ENCODE measurements around the gene CD84. TPM values are rescaled to one million over a fixed set of nuclear protein-coding genes. Genes with fewer than 3 reads are reported as not detected.

CD84 gene
- total RNA-seq, 4 donors from 2014 or later = 1.8 to 5.8 (median 2.4) TPM

GRCh38 chr1:160542303-160542945 lies 36.9 kb downstream of the CD84 start:
- Histone ChIP-seq H3K27ac (no peak overlapping the region), H3K9me3 (no peaks in the 10 kb centered on the region), H3K4me1 (no peaks in the 10 kb centered on the region), H3K27me3 (no peaks in the 10 kb centered on the region), H3K4me3 (replicated peaks in 1 of 3) (no peak overlapping the region), H3K36me3 (no peaks in the 10 kb centered on the region)
- TF ChIP-seq POLR2A (IDR thresholded peaks at IDR 0.05) (no peak), CTCF (IDR thresholded peaks at IDR 0.05) (no peak)
- 1% methylated on average over 2 of the region's 2 CpGs for WGBS, 2 donors
- no peak for DNase-seq
- intact Hi-C loops (cut with DNase I) = no loop called here

DNA sequence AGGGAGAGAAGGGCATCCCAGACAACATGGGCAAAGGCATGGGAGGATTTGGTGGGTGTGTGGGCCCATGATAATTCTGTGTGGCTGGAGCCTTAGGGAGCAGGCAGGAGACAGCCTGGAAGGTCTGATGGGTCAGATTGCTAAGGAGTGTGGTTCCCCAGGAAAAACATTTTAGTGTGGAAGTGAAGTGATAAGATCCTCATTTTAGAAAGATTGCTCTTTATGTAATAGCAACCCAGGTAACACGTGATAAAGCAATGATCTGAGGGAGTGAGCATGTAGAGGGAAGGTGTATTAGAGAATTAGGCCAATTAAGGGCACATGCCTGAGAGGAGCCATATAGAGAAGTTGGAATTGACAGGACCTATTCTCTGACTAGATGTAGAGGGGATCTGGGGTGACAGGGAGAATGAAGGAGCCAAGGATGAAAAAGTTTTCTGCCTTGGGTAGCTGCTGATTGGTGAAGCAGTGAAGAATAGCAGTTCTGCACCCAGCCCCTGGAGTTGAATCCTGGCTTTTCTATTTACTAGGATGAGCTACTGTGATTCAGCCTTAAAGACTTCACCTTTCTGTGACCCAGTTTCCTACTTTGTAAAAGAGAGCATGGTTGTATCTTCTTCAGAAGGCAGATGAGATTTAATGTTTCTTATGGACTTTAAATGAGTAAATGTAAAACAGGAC lies 37.5 kb downstream of the CD84 start:
- WGBS, 2 donors = 58 to 70% methylated on average over 1 of the region's 1 CpG
- TF ChIP-seq POLR2A (IDR thresholded peaks at IDR 0.05) (no peak), CTCF (IDR thresholded peaks at IDR 0.05) (no peak)

DNA sequence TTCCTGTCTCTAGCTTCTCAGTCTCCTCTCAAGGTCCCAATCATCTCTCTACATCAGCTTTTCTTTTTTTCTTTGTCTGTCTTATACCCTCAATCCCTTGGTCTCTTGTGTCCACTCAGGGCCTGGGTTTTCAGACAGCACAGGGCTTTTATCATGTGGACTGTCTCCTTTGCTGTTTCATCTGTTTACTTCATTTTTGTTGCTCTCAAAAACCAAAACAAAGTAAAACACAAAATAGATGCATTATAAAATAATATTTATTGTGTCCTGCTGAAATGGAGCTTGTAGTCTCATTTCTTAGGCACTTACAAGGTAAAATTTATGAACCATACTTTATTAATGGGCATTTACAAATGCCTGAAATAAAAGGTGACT lies 38.5 kb downstream of the CD84 start:
- no peak overlapping the region for H3K4me3 ChIP-seq (replicated peaks in 1 of 3)
- intact Hi-C loops (cut with DNase I) = no loop called here
- no peaks in the 10 kb centered on the region for H3K4me1 ChIP-seq
- no peaks in the 10 kb centered on the region for H3K27me3 ChIP-seq
- H3K36me3 ChIP-seq = no peaks in the 10 kb centered on the region
- no peak overlapping the region for H3K27ac ChIP-seq
- DNase-seq = no peak
- no peaks in the 10 kb centered on the region for H3K9me3 ChIP-seq
- TF ChIP-seq CTCF (IDR thresholded peaks at IDR 0.05) = no peak
- no peak for TF ChIP-seq POLR2A (IDR thresholded peaks at IDR 0.05)

More for the DNA sequence above, 37.5 kb downstream of the CD84 start:
- Histone ChIP-seq H3K9me3 (no peaks in the 10 kb centered on the region), H3K27me3 (no peaks in the 10 kb centered on the region), H3K4me1 (no peaks in the 10 kb centered on the region), H3K27ac (no peak overlapping the region), H3K36me3 (no peaks in the 10 kb centered on the region), H3K4me3 (replicated peaks in 1 of 3) (no peak overlapping the region)
- intact Hi-C loops (cut with DNase I) = no loop called here
- DNase-seq = no peak

GRCh38 chr1:160539990-160540858 lies 39.1 kb downstream of the CD84 start:
- no peak for DNase-seq
- H3K4me3 ChIP-seq (replicated peaks in 1 of 3) = no peak overlapping the region
- H3K36me3 ChIP-seq = no peaks in the 10 kb centered on the region
- intact Hi-C loops (cut with DNase I) = no loop called here
- H3K4me1 ChIP-seq = no peaks in the 10 kb centered on the region
- H3K9me3 ChIP-seq = no peaks in the 10 kb centered on the region
- H3K27me3 ChIP-seq = no peaks in the 10 kb centered on the region
- no peak overlapping the region for H3K27ac ChIP-seq
- TF ChIP-seq POLR2A (IDR thresholded peaks at IDR 0.05) (no peak), CTCF (IDR thresholded peaks at IDR 0.05) (no peak)
- WGBS, 2 donors = 48 to 52% methylated on average over 7 to 8 of the region's 8 CpGs

DNA sequence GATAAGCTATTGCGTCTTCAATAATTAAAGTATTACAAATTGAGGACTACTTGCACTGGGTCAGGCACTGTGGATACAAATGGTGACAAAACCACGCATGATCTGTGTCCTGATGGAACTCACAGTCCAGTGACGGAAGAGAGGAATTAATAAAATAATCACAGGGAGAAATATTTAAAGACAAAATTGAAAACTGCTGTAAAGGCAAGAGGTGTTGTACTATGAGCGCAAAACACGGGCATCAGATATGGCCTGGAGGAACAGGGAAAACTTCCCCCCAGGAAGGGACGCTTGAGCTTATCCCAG lies 39.7 kb downstream of the CD84 start:
- WGBS, 2 donors = 86 to 89% methylated on average over 6 of the region's 6 CpGs
- TF ChIP-seq CTCF (IDR thresholded peaks at IDR 0.05) (no peak), POLR2A (IDR thresholded peaks at IDR 0.05) (no peak)
- intact Hi-C loops (cut with DNase I) = no loop called here

More for the DNA sequence above, 39.7 kb downstream of the CD84 start:
- Histone ChIP-seq H3K27me3 (no peaks in the 10 kb centered on the region), H3K4me1 (no peaks in the 10 kb centered on the region), H3K27ac (no peak overlapping the region), H3K36me3 (no peaks in the 10 kb centered on the region), H3K4me3 (replicated peaks in 1 of 3) (no peak overlapping the region), H3K9me3 (no peaks in the 10 kb centered on the region)
- no peak for DNase-seq
